Endothelial cell of umbilical vein (primary cell): ENCODE measurements around the gene ITSN2. TPM values are rescaled to one million over a fixed set of nuclear protein-coding genes. Genes with fewer than 3 reads are reported as not detected.

ENCODE experiments used
- BruUV-seq: library from RNA; stranded (reverse); fragments of 400-500 nt; replicated peaks from 2 replicates; lab custom pipeline; 2021; lab: Mats Ljungman, UMichigan
- CTCF ChIA-PET: fragments of 300-600, 350-600 bp; sonication (Branson Sonifier 250); formaldehyde crosslinking; loops from one replicate; lab custom pipeline; 2021; ENCODE audit warnings: antibody characterized with exemption, inconsistent platforms; lab: Charles Lee
- POLR2A ChIA-PET: fragments of 300-600, 350-600 bp; sonication (Branson Sonifier 250); formaldehyde crosslinking; loops from one replicate; lab custom pipeline; 2021; ENCODE audit warnings: antibody characterized with exemption, inconsistent platforms; lab: Charles Lee
- DNase-seq: peaks from one replicate; pipeline ENCODE4 v3.0.0-alpha.2; 2011; ENCODE audit warnings: low read depth, low spot score
- FAIRE-seq: peaks from 2 replicates; lab custom pipeline; 2011; peaks lifted over from hg19 to GRCh38; lab: Jason Lieb, UNC
- H2AFZ ChIP-seq: 2 replicates; pipeline ENCODE4 v1.6.0; 2012; ENCODE audit warnings: low read depth, low read length, control low read depth, inconsistent platforms
- H3K27ac ChIP-seq: 2 replicates; pipeline ENCODE4 v1.5.1; 2011; ENCODE audit warnings: low read depth, mild to moderate bottlenecking, control low read depth, low read length, moderate library complexity; ENCODE audit not compliant: insufficient read depth
- H3K27me3 ChIP-seq, 2 experiments: 2 replicates each; pipeline versions ENCODE4 v1.6.0 to v1.6.1; 2011; ENCODE audit warnings: low read length in 2 of 2, mixed read lengths in 1 of 2; ENCODE audit not compliant: control insufficient read depth in 2 of 2, insufficient read depth in 2 of 2
- H3K36me3 ChIP-seq, 2 experiments: 2 replicates in 1 of 2; 3 replicates in 1 of 2; pipeline ENCODE4 v1.5.1; 2011; ENCODE audit warnings: low read length in 2 of 2, mild to moderate bottlenecking in 1 of 2, moderate library complexity in 1 of 2; ENCODE audit not compliant: control insufficient read depth in 2 of 2, insufficient read depth in 2 of 2; ENCODE audit errors: extremely low read depth in 1 of 2
- H3K4me1 ChIP-seq: 3 replicates; pipeline ENCODE4 v1.5.1; 2011; ENCODE audit warnings: mild to moderate bottlenecking, low read length; ENCODE audit not compliant: control insufficient read depth, insufficient read depth; ENCODE audit errors: extremely low read depth
- H3K4me2 ChIP-seq: 2 replicates; pipeline ENCODE4 v1.6.1; 2011; ENCODE audit warnings: low read length, control low read depth, mixed read lengths; ENCODE audit not compliant: insufficient read depth
- H3K4me3 ChIP-seq, 3 experiments: fragments of 200-600 bp in 1 of 3; sonication (generic), shearing (Covaris generic) in 1 of 3; replicated peaks in 1 of 3; 2 replicates each; pipeline ENCODE4 v1.5.1; 2011 to 2016; ENCODE audit warnings: control low read depth in 3 of 3, low read length in 3 of 3, mild to moderate bottlenecking in 2 of 3, inconsistent platforms in 1 of 3, low read depth in 1 of 3, moderate library complexity in 1 of 3; ENCODE audit not compliant: insufficient read depth in 1 of 3
- H3K79me2 ChIP-seq: 2 replicates; pipeline ENCODE4 v1.6.0; 2012; ENCODE audit warnings: low read length, inconsistent platforms; ENCODE audit not compliant: control insufficient read depth, insufficient read depth
- H3K9ac ChIP-seq: replicated peaks from 2 replicates; pipeline ENCODE3; 2011; ENCODE audit warnings: low read length, control low read depth; ENCODE audit not compliant: insufficient read depth; ENCODE audit errors: extremely low read depth
- H3K9me1 ChIP-seq: replicated peaks from 3 replicates; pipeline ENCODE4 v1.6.0; 2011; ENCODE audit warnings: mild to moderate bottlenecking, low read length; ENCODE audit not compliant: control insufficient read depth, insufficient read depth; ENCODE audit errors: extremely low read depth
- H3K9me3 ChIP-seq: replicated peaks from 2 replicates; pipeline ENCODE4 v1.5.1; 2012; ENCODE audit warnings: low read length, inconsistent platforms; ENCODE audit not compliant: control insufficient read depth, insufficient read depth
- H4K20me1 ChIP-seq: replicated peaks from 2 replicates; pipeline ENCODE3; 2011; ENCODE audit warnings: mild to moderate bottlenecking, low read length; ENCODE audit not compliant: control insufficient read depth, insufficient read depth; ENCODE audit errors: extremely low read depth
- EZH2 ChIP-seq: IDR thresholded peaks from 2 replicates; pipeline ENCODE4 v1.6.1; 2012; ENCODE audit warnings: borderline replicate concordance, low read depth, mild to moderate bottlenecking, moderate library complexity, low read length, inconsistent platforms; ENCODE audit not compliant: severe bottlenecking
- GATA2 ChIP-seq: IDR thresholded peaks from 2 replicates; pipeline ENCODE4 v1.7.0; 2011; ENCODE audit warnings: low read depth, mild to moderate bottlenecking, moderate library complexity, mixed read lengths, low read length; ENCODE audit not compliant: insufficient read length, insufficient read depth
- JUN ChIP-seq: IDR thresholded peaks from 2 replicates; pipeline ENCODE4 v1.6.1; 2011; ENCODE audit warnings: borderline replicate concordance, low read depth; ENCODE audit not compliant: insufficient read length, insufficient read depth
- MYC ChIP-seq: IDR thresholded peaks from one replicate; pipeline ENCODE4 v1.6.1; 2011; ENCODE audit warnings: mild to moderate bottlenecking, low read depth, low read length
- POLR2A ChIP-seq: IDR thresholded peaks from 2 replicates; pipeline ENCODE4 v1.6.1; 2012; ENCODE audit warnings: low read depth, mild to moderate bottlenecking, control low read depth, low read length
- POLR2AphosphoS5 ChIP-seq: IDR thresholded peaks from 2 replicates; pipeline ENCODE4 v1.6.1; 2012; ENCODE audit warnings: low read depth, mild to moderate bottlenecking, control low read depth, low read length, moderate library complexity; ENCODE audit not compliant: insufficient read depth
- dilution Hi-C: fragments of 300-500 bp; cut with MboI; formaldehyde crosslinking; loops from one replicate; pipeline ENCODE4 v1.15.0; 2019; ENCODE audit warnings: low sequenced_read_pairs; ENCODE audit not compliant: extremely low pct_ligation_motif_present
- intact Hi-C: fragments of 100-400 bp; cut with micrococcal nuclease; formaldehyde crosslinking; loops from one replicate; pipeline ENCODE4 v1.10.0; 2022
- polyA plus RNA-seq, 4 experiments: library from polyadenylated mRNA; depleted of rRNA in 3 of 4; stranded (reverse) in 3 of 4; unstranded in 1 of 4; fragments of >200 nt; gene quantifications; 2 replicates each; pipeline versions ENCODE4 v1.2.1 to v1.2.3, GENCODE V29; 2011 to 2012; ENCODE audit warnings: missing spikeins in 1 of 4
- total RNA-seq: library from RNA; stranded (reverse); gene quantifications from 2 replicates; pipeline ENCODE4 v1.2.3, GENCODE V29; 2021
- TF ChIP-seq, protein P1 (sequence below): IDR thresholded peaks from 2 replicates; pipeline ENCODE4 v1.6.1; 2011; ENCODE audit not compliant: insufficient read depth, insufficient read length
- TF ChIP-seq, protein P2 (sequence below), 2 donors: IDR thresholded peaks; 1 replicate in 1 of 2; 2 replicates in 1 of 2; pipeline ENCODE4 v1.5.1; 2011; ENCODE audit warnings: low read length in 2 of 2, mild to moderate bottlenecking in 2 of 2, moderate library complexity in 2 of 2, control low read depth in 1 of 2, inconsistent platforms in 1 of 2, low read depth in 1 of 2; ENCODE audit not compliant: insufficient read depth in 1 of 2; ENCODE audit errors: extremely low read depth in 1 of 2

Gene ITSN2
- total and polyA plus RNA-seq, 2 donors (not counting 3 experiments of a cell fraction or from before 2014, with no cell fraction given), result 30.5 to 56.8 TPM

DNA sequence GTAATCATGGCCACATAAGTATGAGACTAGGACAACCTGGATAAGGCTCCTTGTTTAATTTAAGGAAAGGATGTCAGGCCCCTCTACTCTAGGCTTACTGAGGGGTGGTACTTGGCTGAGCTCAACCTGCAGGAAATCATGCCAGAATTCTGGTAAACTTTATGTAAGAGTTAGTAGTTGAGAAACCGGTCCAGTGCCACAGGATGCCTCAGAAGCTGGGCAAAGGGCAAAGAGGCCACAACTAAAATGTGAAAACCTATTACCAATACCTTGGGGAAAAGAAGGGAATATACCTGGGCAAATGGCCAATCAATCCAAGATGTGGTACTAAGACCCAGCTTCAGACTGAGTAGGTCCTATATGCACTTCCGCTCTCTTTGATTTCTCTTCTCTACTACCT is 86.7 kb downstream of the ITSN2 start:
- no peaks in the 10 kb centered on the region for H3K9me1 ChIP-seq
- no peak overlapping the region for H3K4me3 ChIP-seq
- H3K36me3 ChIP-seq, result peaks cover 3 to 7% of the 10 kb centered on the region in 2 experiments
- H4K20me1 ChIP-seq, result no peaks in the 10 kb centered on the region
- no peak overlapping the region for H3K4me2 ChIP-seq
- H2AFZ ChIP-seq, result no peak overlapping the region
- intact Hi-C loops (no loop called here), dilution Hi-C loops (no loop called here)
- no TSS peak for BruUV-seq
- ChIA-PET POLR2A (no interaction called here), CTCF (interaction anchor here (0.7 to 0.9 kb wide), 2 partner anchors 12 to 25 kb away, joined by 3 read pairs; no protein-coding TSS in a partner anchor)
- H3K27ac ChIP-seq, result no peak overlapping the region
- no peak for FAIRE-seq
- no peaks in the 10 kb centered on the region for H3K27me3 ChIP-seq
- H3K9me3 ChIP-seq, result no peaks in the 10 kb centered on the region
- no peaks in the 10 kb centered on the region for H3K79me2 ChIP-seq
- peaks cover 18% of the 10 kb centered on the region for H3K4me1 ChIP-seq
- TF ChIP-seq, protein P1, sequence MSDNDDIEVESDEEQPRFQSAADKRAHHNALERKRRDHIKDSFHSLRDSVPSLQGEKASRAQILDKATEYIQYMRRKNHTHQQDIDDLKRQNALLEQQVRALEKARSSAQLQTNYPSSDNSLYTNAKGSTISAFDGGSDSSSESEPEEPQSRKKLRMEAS, result no peak
- TF ChIP-seq GATA2 (no peak), POLR2AphosphoS5 (no peak)
- no peak for DNase-seq
- no peak overlapping the region for H3K9ac ChIP-seq

DNA sequence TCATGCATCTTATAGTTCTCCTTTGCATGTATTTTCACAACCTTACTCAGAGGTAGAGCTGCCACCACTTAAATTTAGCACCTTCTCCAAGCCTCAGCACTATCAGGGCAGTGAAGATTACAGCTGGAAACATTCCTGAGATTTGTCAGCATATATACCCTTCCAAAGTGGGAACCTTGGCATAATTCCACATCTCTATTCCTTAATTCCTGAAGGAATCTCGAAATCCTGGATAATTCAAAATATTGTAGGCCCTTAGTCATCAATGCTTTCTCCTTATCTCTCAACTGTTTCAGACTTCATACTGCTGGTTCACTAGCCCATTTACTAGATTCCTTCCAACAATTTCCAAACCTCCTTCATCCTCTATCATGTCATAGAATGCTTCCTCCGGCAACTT is 87.4 kb downstream of the ITSN2 start:
- DNase-seq (no peak), FAIRE-seq (no peak)
- H3K4me1 ChIP-seq, result peaks cover 18% of the 10 kb centered on the region
- intact Hi-C loops (no loop called here), dilution Hi-C loops (no loop called here)
- TF ChIP-seq GATA2 (no peak), POLR2A (no peak), JUN (no peak), MYC (no peak), POLR2AphosphoS5 (no peak), EZH2 (no peak)
- TF ChIP-seq, protein P2, sequence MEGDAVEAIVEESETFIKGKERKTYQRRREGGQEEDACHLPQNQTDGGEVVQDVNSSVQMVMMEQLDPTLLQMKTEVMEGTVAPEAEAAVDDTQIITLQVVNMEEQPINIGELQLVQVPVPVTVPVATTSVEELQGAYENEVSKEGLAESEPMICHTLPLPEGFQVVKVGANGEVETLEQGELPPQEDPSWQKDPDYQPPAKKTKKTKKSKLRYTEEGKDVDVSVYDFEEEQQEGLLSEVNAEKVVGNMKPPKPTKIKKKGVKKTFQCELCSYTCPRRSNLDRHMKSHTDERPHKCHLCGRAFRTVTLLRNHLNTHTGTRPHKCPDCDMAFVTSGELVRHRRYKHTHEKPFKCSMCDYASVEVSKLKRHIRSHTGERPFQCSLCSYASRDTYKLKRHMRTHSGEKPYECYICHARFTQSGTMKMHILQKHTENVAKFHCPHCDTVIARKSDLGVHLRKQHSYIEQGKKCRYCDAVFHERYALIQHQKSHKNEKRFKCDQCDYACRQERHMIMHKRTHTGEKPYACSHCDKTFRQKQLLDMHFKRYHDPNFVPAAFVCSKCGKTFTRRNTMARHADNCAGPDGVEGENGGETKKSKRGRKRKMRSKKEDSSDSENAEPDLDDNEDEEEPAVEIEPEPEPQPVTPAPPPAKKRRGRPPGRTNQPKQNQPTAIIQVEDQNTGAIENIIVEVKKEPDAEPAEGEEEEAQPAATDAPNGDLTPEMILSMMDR (IDR thresholded peaks at IDR 0.05; ENCODE audit: extremely low read depth in 1 of 2, insufficient read depth in 1 of 2, low read depth in 1 of 2, low read length in 2 of 2), result no peak
- TF ChIP-seq, protein P1, result no peak
- H3K4me3 ChIP-seq, result no peak overlapping the region
- H3K79me2 ChIP-seq, result no peaks in the 10 kb centered on the region
- no peaks in the 10 kb centered on the region for H3K9me3 ChIP-seq
- no peak overlapping the region for H3K9ac ChIP-seq
- ChIA-PET CTCF (interaction anchor here (0.9 kb wide), 1 partner anchor 26 kb away, joined by 3 read pairs; no protein-coding TSS in a partner anchor), POLR2A (no interaction called here)
- no peaks in the 10 kb centered on the region for H3K9me1 ChIP-seq
- no peak overlapping the region for H2AFZ ChIP-seq
- no peak overlapping the region for H3K27ac ChIP-seq
- H3K36me3 ChIP-seq, result peaks cover 3 to 7% of the 10 kb centered on the region in 2 experiments
- BruUV-seq, result no TSS peak
- H3K27me3 ChIP-seq, result no peaks in the 10 kb centered on the region
- H3K4me2 ChIP-seq, result no peak overlapping the region
- H4K20me1 ChIP-seq, result no peaks in the 10 kb centered on the region
